ENCODE data around the gene SLC24A4. TPM values are rescaled to one million over a fixed set of nuclear protein-coding genes. Genes with fewer than 3 reads are reported as not detected.

SLC24A4 gene
- total RNA-seq, 2 experiments from 2014 or later = not detected

DNA sequence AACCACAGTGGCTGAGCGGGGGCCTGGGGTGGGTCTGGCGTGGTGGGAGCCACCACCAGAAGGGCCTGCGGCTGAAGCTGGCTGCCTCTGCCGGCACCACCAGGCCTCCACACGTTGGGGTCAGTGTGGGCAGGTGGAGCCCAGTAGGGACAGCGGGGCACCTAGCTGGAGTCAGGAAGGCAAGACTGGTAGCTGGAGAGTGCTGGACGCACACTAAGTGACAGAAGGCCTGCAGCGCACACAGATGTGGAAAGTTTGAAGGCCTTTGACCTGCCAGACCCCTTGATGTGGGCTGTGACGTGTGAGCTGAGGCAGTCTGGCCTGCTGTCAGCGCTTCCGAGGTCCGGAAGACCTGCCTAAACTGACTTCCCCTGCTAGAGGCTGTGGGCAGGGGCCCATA, 216.9 kb downstream of the SLC24A4 start:
- POLR2A ChIA-PET = interaction anchor here (0.9 to 3.4 kb wide), 6 partner anchors 8 to 55 kb away, joined by 3 to 37 read pairs (median 4); no protein-coding TSS in a partner anchor
- H3K4me3 Mint-ChIP-seq = peak overlapping the region; percentile 48
- H3K36me3 Mint-ChIP-seq = peaks cover 18% of the 10 kb centered on the region
- DNase-seq (peak; percentile 67), ATAC-seq (ENCODE audit: low read depth) (peak; percentile 60)
- H3K27me3 Mint-ChIP-seq = no peaks in the 10 kb centered on the region
- peaks cover 74% of the 10 kb centered on the region for H3K4me1 Mint-ChIP-seq
- H3K9me3 Mint-ChIP-seq = no peaks in the 10 kb centered on the region
- peak overlapping the region; percentile 86 for H3K27ac Mint-ChIP-seq

DNA sequence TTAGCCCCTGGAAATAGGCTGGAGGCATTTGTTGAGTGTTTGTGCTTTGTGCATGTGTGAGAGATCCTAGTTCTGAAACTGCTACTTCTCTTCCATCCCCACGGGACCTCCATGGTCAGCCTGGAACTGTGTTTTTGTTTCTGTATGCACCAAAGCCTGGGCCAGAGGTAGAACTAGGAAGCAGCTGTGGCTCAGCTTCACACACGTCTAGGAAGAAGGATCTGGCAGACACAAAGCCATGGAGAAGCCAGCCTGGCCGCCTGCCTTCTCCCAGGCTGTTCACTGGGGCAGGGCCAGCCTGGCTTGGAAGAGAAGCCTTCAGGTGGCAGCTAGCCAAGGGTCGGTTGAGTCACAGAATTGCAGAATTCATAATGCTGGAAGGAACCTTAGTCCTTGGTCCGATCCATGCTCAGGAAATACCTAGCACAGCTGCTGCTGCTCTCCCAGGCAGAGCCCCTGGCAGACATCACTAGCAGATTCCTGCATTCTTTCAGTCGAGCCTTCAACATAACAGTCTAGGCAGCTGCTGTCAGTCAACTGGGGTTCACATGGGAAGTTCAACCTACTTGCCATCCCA, 217.6 kb downstream of the SLC24A4 start:
- no peak for ATAC-seq (ENCODE audit: low read depth)
- Mint-ChIP-seq H3K36me3 (peaks cover 15% of the 10 kb centered on the region), H3K4me1 (peaks cover 67% of the 10 kb centered on the region), H3K9me3 (no peaks in the 10 kb centered on the region), H3K27ac (peak overlapping the region; percentile 86), H3K27me3 (no peaks in the 10 kb centered on the region), H3K4me3 (peak overlapping the region; percentile 48)
- POLR2A ChIA-PET = interaction anchor here (0.9 to 3.4 kb wide), 5 partner anchors 9 to 27 kb away, joined by 3 to 37 read pairs (median 5); no protein-coding TSS in a partner anchor
- no peak for DNase-seq

DNA sequence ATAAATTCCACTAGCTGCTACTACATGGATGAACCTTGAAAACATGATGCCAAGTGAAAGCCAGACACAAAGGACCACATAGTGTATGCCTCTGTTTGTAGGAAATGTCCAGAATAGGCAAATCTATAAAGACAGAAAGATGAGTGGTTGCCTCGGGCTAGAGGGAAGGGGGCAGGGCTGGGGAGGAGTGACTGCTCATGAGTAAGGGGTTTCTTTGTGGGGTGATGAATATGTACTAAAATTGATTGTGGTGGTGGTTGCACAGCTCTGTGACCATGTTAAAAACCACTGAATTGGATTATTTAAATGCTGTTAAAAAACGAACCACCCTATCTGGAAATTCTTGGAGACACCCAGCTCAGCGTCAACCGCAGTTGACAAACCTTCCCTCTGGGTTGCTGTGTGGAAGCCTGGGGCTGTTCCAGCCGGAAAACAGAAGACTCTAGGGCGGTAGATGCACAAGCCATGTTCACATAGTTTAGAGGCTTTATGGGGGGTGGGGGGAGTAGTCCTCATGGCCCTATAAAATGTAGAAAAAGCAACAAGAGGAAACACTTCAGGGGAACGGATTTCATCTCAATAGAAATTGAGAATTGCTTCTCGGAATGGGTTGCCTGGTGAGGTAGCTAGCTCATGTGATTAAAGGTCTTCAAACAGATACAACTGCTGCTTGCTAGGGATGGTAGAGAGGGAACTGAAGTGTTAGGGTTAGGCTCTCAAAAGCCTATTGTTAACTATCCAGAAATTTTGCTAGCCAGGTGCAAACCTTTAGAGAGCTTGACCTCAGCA, 220.0 kb downstream of the SLC24A4 start:
- H3K27me3 Mint-ChIP-seq = no peaks in the 10 kb centered on the region
- ATAC-seq (ENCODE audit: low read depth) = no peak
- H3K4me3 Mint-ChIP-seq = no peak overlapping the region
- no peak for DNase-seq
- H3K36me3 Mint-ChIP-seq = peaks cover 14% of the 10 kb centered on the region
- POLR2A ChIA-PET = interaction anchor here (0.8 kb wide), 1 partner anchor 222 kb away, joined by 3 read pairs; no protein-coding TSS in a partner anchor
- no peaks in the 10 kb centered on the region for H3K9me3 Mint-ChIP-seq
- peaks cover 56% of the 10 kb centered on the region for H3K4me1 Mint-ChIP-seq
- peak overlapping the region; percentile 21 for H3K27ac Mint-ChIP-seq

DNA sequence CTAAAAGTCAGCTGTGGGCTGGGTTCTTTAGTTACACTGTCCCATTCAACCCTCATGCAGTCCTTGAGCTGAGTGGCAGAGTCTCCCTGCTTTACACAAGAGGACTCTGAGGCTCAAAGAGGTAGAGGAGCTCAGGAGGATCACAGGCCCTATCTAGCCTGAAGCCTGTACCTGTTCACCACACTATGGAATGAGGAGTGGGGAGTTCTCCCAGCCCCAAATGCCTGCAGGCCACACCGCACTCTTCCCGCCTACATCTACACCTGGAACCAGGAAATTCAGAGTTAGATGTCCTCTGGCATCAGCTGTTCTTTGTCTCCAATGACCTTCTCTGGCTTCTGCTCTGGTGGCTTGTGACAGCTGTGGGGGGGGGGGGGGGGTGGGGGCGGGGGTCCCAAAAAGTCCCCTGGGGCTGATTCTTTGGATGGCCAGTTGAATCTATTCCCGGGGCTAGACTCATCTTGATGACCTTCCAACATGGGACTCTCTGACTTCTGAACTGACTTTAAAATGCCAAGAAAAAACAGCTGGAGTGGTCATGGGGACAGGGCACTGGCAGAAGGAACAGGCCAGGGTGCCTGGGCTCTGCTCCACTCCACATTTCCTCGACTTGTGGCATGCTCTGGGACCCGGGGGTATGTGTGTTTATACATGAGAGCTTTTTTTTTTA, 221.2 kb downstream of the SLC24A4 start:
- ATAC-seq (ENCODE audit: low read depth) (no peak), DNase-seq (no peak)
- no peaks in the 10 kb centered on the region for H3K9me3 Mint-ChIP-seq
- POLR2A ChIA-PET = interaction anchor here (0.6 to 1.4 kb wide), 5 partner anchors 9 to 30 kb away, joined by 3 to 10 read pairs (median 3); no protein-coding TSS in a partner anchor
- no peaks in the 10 kb centered on the region for H3K27me3 Mint-ChIP-seq
- H3K36me3 Mint-ChIP-seq = peaks cover 14% of the 10 kb centered on the region
- peaks cover 49% of the 10 kb centered on the region for H3K4me1 Mint-ChIP-seq
- no peak overlapping the region for H3K4me3 Mint-ChIP-seq
- no peak overlapping the region for H3K27ac Mint-ChIP-seq

DNA sequence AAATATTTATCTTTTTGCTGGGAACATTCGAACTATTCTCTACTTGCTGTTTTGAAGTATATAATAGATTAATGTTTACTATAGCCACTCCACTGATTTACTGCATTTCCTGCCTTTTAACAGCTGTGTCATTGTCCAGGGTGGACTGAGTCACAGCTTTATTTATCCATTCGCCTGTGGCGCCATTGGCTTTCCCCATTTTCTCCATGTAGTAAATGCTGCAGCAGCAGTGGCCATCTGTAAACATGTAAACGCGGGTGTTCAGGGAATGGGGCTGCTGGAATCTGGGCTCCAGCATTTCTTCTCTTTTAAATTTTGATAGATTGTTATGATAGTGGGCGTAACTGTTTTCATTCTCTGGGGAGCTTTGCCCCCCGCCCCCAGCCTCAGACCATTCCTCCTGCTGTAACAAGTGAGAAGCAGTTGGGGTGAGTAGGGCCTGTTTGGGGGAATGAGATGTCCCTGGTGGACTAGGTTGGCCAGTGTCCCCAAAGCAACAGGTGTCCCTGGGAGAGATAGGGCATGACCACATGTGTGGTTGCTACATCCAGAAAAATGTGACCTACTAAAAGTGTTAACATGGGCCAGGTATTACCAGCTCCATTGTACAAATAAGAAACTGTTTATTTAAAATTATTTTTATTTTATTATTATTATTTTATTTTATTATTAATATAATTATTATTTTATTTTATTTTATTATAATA, 223.5 kb downstream of the SLC24A4 start:
- H3K4me1 Mint-ChIP-seq = peaks cover 39% of the 10 kb centered on the region
- no peak for ATAC-seq (ENCODE audit: low read depth)
- H3K27me3 Mint-ChIP-seq = no peaks in the 10 kb centered on the region
- H3K4me3 Mint-ChIP-seq = no peak overlapping the region
- DNase-seq = no peak
- H3K36me3 Mint-ChIP-seq = peaks cover 12% of the 10 kb centered on the region
- POLR2A ChIA-PET = no interaction called here
- no peak overlapping the region for H3K27ac Mint-ChIP-seq
- H3K9me3 Mint-ChIP-seq = no peaks in the 10 kb centered on the region

DNA sequence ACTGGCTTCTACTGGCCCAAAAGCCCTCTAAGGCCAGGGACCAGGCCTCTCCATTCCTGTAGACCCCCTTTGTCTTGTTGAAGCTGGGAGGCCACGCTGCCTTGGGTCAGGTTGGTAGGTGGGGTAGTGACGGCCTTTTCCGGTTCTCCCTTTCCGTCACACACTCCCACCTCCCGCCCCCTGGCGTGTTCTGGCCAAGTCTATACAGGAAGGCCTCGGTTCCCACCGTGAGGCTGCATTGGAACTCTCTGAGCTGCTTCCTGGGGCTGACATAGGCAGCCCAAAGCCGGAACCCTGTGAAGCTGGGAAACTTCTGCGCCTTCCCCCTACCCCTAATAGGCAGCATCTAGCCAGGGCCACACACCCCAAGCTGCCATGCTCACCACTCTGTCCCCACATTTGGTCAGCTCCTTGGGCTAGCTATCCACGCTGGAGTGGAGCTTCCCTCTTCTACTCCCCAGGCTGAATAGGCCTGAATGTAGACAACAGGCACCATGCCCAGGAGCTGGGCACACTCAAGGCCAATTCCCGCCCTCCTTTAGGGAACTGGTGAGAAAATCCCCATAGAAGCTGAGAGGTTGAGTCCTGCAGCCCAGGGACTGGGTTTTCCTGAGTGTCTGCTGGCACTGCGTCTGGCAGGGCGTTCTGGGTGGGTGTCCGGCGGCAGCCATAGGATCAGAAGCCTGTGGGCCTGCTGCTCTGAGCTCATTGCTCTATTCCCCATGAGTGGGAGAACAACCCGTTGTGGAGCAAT, 226.3 kb downstream of the SLC24A4 start:
- peaks cover 29% of the 10 kb centered on the region for H3K4me1 Mint-ChIP-seq
- H3K27me3 Mint-ChIP-seq = no peaks in the 10 kb centered on the region
- no peak for DNase-seq
- POLR2A ChIA-PET = interaction anchor here (1.5 kb wide), 1 partner anchor 102 kb away, joined by 3 read pairs; no protein-coding TSS in a partner anchor
- ATAC-seq (ENCODE audit: low read depth) = no peak
- no peak overlapping the region for H3K4me3 Mint-ChIP-seq
- no peak overlapping the region for H3K27ac Mint-ChIP-seq
- no peaks in the 10 kb centered on the region for H3K9me3 Mint-ChIP-seq
- H3K36me3 Mint-ChIP-seq = peaks cover 9% of the 10 kb centered on the region

DNA sequence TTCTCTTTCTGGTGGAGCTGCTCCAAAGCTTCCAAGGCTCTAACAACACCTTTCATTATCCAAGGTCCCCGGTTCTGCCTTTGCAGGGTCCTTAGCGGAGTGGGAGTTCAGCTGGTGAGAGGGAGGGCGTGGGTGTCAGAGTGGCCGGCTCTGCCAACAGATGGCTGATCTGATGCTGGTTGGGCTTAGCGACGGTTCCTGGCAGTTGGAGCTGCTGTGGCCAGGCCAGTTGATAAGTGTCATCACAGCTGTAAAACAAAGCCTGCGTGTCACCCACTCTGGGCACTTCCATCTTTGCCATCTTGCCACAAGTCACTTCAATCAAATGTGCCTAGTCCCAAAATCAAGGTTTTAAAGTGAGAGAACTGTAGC, 226.9 kb downstream of the SLC24A4 start:
- Mint-ChIP-seq H3K4me1 (peaks cover 29% of the 10 kb centered on the region), H3K4me3 (no peak overlapping the region), H3K9me3 (no peaks in the 10 kb centered on the region), H3K27ac (no peak overlapping the region), H3K36me3 (peaks cover 9% of the 10 kb centered on the region), H3K27me3 (no peaks in the 10 kb centered on the region)
- POLR2A ChIA-PET = no interaction called here
- ATAC-seq (ENCODE audit: low read depth) = no peak
- DNase-seq = no peak

Other genes starting within 250 kb of the SLC24A4 start
- 10 to 100 TPM; 39.1 to 41.8 TPM for gene ATXN3, start 216.6 kb upstream of the SLC24A4 start, total RNA-seq
- 100 to 1,000 TPM; 126 to 138 TPM for gene NDUFB1, start 201.5 kb upstream of the SLC24A4 start, total RNA-seq
- gene CPSF2, start 201.2 kb upstream of the SLC24A4 start, total RNA-seq = 10 to 100 TPM; 70.6 to 76.0 TPM
- gene RIN3, start 190.6 kb downstream of the SLC24A4 start, total RNA-seq = 10 to 100 TPM; 80.5 to 80.9 TPM